Hematopoietic multipotent progenitor cell treated with erythropoietin and hydrocortisone succinate and interleukin-3 and kit ligand, for 8 days (in vitro differentiated cells): ENCODE results near the gene TOPAZ1.
"Not testable (repeated sequence)": the region's sequence is repeated elsewhere in the genome, so short reads cannot be mapped to it uniquely, and the experiment has no call there.

Experiments used
- DNase-seq: peaks from one replicate; pipeline ENCODE4 v3.0.0-alpha.2; 2015

The TOPAZ1 gene

DNA sequence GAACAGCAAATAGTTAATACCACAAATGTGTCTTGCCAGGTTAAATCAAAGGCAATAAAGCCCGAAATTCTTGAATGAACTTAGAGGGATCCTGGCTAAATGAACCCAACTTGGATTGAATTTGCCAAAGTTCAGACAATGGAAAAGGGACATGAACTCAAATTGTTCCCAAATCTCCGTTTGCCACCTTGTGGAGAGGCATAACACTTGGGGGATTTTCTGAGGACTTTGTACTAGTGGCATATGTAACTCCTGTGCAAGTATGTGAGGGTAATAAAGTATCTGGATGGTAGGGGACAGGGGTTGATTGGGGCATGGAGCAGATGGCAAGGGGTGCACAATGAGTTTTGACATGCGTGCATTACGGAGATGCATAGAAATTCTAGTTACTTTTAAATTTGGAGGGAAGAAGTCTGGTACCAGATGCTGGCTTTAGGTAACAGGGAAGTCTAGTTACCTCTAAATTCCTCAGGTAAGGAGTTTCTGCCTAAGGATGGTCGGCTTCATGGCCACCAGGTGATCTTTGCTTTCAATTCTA, 95.6 kb downstream of the TOPAZ1 start:
- DNase-seq = no peak

DNA sequence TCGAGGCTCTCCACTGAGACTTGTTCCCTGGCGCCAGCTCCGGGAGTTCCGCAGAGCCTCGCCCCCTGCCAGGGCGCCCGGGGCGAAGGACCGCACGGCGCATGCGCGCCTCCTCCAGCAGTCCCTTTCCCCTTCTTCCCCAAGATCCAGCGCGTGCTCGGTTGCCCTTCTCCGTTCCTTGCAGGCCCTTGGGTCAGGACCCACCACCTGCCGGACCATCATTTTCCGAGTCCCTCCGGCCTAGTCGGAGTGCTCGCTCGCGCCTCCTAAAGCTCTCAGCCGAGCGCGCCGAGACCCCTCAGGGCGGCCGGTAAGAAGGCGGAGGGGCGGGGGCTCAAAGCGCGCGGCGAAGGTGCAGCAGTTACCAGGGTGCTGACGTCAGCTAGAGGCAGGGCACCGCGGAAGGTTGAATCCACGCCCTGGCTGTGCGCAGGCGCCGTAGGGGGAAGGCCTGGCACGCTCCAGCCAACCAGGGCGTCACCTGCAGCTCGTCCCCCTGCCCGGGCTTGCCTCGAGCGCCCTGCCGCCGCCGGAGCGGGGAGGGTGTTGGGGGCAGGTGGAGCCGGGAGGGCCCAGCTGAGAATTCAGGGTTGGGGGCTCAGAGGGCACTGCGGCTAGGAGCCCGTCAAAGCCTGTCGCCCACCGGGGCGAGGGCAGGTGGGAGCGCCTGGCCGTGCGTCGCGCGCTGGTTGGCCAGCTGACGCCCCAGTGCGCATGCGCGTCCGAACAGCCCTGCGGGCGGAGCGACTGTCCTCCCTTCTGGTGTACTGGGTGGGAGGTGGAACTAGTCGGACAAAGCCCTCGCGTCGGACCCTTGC, 96.5 kb downstream of the TOPAZ1 start, which contains the start of gene TCAIM:
TCAIM (plus strand) TSS at position 757 of the 818 bp plus-strand sequence. CDS start 16,017 bp downstream, outside the sequence.
- peak; percentile 98 for DNase-seq

DNA sequence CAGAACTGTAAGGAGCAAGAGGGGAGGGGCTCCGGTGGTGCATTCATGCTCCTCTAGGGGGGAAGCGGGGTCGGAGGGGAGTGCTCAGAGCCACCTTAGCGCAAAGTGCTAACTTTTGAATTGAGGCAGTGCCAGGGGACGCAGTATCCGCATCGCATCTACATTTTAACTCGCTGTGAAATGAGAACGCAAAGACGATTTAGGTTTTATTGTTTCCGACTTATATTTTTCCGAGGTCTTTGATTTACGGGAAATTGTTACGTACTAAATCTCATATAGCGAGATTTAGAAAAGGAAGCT, 97.1 kb downstream of the TOPAZ1 start:
- DNase-seq = no peak

DNA sequence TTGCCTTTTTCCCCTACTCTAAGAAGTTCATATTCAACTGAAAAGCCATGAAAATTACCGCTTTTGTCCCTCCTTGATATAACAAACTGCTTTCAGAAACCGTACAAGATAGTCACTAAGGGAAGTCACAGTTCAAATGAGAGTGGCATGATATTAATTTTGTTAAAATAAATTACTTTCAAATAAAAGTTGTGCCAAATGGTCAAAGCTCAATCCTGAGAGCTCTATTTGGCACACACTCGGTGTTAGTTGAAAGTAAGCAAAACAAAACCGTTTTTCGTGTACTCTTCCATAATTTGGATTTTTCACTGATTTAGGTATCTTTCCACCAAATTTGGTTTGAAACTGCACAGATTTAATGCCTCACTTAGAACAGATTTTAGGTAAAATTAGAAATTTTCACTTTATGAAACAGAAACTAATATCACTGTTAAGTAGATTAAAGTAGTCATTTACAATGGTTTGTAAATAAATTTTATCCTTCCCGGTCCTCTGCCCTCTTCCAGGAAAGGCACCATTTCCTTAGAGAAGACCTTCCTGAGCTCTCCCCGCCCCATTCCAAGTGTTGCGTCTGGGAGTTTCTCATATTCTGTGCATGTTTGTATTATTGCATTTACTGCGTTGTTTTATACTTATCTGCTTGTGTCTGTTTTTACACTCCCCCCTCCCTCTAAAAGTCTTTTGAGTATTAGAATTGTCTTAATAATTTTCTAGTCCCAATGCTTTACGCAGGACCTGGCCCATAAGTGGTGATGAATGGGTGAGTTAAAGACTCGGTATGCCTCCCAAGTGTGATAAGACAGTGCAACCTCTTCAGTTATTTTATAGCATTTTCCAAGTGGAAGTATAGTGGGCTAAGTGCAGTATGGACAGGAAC, 97.7 kb downstream of the TOPAZ1 start:
- DNase-seq = no peak

DNA sequence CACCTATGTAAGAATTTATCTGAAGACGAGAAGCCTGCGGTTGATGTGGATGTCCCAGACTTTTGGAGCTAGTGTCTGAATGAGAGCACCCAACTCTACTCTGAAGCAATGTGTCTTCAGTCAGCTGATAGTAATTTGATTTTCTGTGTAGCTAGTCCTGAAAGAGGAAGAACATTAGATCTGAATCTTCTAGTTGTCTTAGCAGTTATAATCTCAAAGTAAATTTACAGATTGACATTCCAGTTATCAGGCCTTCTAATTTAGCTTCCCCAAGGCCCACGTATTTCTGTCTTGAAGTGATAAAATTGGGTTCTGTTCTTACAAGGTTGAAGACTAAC, 98.3 kb downstream of the TOPAZ1 start:
- DNase-seq = peak; percentile 15

DNA sequence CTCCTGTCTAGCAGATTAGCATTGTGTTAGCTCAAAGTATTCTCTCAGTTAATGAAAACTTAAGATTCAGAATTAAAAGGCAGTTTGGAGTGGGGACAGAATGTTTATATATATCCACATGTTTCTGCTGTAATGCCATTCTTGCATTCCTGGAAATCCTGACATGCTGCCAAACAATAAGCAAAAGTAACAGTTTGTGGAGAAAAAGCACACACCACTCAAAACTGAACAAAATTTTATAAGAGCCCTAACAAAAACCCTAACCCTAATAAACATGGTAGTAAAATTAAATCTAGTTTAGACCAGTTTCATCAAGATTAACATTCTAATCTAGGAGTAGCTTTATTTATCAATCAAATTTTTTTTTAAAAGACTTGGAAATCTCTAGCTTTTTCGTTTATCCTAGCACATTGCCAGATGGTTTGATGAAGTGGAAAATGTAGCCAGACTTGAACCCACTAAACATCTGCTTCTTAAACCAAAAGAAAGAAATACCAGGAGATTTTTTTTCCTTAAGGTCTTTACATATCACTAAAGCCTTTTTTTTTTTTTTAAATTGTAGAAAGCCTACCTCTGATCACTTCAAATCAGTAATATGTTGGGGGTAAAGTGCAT, 100.6 kb downstream of the TOPAZ1 start:
- no peak for DNase-seq

DNA sequence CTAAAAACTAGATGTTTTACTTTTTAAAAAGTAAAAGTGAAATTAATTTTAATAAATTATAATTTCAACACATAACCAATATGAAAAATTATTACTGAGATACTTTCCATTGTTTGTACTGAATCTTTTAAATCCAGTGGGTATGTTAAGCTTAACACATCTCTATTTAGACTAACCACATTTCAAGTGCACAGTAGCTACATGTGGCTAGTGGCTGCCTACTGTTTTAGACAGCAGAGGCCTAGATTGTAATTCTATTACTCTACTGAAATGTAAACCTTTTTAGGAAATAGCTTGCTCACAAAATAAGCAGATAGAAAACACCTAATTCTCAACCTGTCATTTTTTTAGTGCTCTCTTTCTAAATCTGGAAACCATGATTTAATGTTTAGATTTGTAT, 101.7 kb downstream of the TOPAZ1 start:
- no peak for DNase-seq

DNA sequence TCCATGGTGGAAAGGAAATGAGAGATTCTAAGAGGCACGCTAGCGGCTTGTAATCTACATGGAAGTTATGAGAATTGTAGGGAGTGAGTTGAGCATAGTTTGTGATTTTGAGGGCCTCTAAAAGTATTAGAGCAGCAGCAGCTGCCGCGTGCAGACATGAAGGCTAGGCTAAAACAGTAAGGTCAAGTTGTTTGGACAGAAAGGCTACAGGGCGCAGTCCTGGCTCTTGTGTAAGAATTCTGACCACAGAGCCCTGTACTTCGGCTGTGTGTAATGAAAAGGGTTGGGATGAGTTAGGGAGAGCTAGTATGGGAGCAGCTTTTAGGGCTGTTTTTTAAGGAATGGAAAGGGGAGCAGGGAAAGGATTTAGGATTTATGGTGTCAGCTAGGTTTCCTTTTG, 104.9 kb downstream of the TOPAZ1 start:
- DNase-seq = not testable (repeated sequence)

DNA sequence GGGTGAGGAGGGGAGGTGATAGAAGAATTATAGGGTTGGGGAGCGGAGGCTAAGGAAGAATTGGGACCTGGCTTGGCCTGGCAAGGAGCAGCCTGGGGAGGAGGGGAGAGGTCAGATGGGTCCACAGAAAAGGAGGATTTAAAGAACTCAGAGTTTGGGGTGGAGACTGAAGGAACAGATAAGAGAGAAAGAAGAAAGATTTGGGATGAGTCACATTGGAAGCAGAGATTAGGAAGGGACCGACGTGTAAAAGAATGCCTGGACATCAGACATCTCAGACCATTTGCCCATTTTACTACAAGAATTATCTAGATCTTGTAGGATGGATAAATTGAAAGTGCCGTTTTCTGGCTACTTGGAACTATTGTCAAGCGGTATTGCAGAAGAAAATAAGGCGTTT, 107.3 kb downstream of the TOPAZ1 start:
- no peak for DNase-seq

DNA sequence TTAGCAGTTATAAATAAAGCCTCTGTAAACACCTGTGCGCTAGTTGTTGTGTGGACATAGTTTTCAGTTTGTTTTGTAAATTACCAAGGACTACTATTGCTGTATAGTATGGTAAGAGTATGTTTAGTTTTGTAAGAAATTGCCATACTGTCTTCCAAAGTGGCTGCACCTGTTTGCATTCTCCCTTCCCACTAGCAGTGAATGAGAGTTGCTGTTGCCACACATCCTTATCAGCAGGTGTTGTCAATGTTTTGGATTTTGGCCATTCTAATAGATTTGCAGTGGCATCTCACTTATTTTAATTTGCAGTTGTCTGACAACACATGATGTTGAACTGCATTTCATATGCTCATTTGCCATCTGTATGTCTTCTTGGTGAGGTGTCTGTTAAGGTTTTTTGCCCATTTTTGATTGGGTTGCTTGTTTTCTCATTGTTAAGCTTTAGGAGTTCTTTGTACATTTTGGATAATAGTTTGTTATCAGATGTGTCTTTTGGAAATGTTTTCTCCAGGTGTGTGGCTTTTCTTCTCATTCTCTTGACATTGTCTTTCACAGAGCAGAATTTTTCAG, 111.8 kb downstream of the TOPAZ1 start:
- no peak for DNase-seq

DNA sequence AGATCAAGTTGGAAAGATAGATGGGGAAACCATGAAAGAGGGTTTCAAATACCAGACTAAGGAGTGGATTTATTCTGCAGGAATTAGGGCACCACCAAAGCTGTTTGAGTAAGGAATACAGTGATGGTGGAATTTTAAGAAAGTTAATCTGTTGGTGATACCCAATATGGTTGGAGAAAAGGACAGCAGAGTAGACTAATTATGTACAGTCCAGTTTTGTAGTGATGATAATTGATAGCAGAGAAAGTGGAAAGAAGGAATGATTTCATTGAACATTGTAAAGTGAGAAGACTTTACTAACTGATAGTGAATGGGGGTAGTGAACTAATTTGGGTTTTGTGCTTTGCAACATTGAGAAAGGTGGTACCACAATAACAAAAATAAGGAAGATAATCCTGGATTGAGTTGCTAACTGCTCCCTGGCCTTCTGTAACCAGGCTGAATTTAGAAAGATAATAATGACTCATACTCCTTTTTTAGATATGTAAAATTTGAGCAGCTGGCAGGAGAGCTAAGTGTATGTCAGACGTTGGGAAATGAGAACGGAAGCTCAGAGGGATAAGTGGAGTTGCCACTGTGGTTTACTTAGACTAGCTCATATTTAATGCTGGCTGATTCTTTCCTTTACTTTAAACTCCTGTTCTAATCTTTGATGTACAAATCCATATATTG, 113.8 kb downstream of the TOPAZ1 start:
- DNase-seq = peak; percentile 12

DNA sequence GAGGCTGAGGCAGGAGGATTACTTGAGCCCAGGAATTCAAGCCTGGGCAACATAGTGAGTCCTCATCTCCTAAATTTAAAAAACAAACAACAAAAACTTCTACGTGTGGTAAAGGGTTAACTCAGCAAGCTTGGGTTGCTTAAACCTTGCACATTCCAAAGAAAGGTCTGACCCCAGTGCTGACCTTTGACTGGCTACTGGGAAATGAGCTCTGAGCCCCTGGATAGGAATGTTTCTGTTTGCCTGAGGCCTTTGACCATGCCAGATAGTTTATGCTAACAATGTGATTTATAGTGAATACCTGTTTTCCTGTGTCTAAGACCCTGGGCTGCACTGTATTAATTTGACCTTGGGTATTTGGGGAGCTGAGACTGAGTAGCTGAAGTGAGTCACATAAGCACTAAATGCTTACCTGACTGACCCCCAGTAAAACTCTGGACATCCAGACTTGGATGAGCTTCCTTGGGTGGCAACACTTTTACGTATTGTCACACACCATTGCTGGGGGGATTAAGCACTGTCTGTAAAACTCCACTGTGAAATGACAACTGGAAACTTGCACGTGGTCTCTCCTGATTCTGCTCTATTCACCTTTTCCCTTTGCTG, 117.6 kb downstream of the TOPAZ1 start:
- no peak for DNase-seq

DNA sequence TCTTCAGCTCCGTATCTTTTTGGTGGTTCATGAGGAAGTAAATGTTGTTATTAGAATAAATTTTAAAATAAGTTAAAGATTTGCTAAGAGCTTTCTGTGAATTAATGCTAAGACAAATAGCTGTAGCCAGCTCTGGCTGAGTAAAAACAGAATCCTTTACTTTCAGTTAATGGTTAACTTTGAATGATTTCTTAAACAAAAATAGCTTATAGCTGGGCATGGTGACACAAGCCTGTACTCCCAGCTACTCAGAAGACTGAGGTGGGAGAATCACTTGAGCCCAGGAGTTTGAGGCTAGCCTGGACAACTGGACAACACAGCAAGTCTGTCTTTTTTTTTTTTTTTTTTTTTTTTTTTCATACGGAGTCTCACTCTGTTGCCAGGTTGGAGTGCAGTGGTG, 121.9 kb downstream of the TOPAZ1 start:
- no peak for DNase-seq

DNA sequence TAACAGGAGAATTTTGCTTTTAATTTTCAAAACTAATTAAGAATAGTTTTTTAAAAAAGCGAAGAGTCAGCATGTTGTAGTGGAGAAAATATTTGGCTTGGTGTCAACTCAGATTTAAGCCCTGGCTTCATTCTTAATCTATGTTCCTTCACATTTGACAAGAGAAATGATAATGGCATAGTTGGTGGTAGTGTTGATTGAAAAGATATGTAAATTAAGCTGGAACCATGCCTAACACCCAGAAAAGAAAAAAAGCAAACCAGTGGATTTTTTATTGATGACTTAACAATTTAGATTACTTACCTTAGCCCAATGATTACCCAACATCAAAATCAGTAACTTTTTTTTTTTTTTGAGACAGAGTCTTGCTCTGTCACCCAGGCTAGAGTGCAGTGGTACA, 124.3 kb downstream of the TOPAZ1 start:
- DNase-seq = no peak

DNA sequence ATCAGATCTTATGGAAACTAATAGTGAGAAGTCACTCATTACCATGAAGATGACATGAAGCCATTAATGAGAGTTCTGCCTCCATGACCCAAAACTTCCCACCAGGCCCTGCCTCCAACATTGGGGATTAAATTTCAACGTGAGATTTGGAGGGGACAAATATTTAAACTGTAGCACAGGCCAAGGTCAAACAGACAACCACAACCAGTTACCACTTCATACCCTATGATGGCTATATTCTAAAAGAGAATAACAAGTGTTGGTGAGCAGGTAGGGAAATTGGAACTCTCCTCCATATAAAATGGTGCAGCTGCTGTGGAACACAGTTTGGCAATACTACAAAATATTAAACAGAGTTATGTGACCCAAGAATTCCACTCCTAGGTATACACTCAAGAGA, 133.8 kb downstream of the TOPAZ1 start:
- DNase-seq = no peak
